ENCODE results near the gene EFHB.
"Not testable (repeated sequence)": the region's sequence is repeated elsewhere in the genome, so short reads cannot be mapped to it uniquely, and the experiment has no call there.

EFHB gene, protein sequence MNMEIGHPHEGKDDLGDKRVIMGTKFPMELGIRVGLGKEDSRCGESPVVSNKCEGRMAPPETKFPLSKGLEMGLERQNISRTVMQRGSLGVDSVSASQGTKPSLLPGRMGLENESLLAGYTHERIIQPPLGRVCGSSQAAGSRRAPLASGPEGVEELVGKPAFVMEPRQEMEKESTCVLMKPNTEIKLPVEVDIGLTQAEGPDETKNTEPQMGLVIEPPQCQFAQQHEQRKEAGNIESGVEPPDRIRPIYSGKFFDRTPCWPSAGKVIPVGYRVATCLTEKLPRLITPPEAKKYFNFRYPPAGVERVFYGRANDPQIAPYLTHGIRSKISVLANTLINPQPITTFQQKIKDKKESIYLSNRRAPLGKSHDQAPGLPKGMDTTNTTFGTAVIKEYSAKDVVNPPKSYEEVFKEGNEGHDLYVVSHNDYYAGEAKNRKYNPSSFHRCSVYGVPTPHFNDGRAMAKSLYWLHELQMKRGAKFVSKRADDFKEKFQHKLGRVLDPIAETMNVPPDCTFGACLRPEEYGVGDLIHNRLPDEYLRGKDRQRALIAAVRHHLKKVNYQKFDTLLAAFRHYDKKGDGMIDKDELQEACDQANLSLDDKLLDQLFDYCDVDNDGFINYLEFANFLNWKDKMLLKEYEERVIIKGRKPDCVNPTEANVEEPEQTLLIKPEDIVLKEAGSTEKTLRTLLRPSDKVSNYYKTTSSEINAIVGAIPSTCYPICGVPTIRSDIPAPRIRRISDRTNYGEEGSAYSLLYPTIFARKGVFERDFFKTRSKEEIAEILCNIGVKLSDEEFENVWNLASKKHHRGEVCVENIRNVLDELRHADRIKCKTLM

GRCh38 chr3:19934098-19934566 lies at the start of gene EFHB:
Gene EFHB, minus strand, starts transcription at chr3:19934217. Its CDS starts 199 bp downstream, at chr3:19934018.
- peak; percentile 76 for DNase-seq

- no peak for DNase-seq
Measured at GRCh38 chr3:19972054-19972453, 38.0 kb upstream of the EFHB start.

- no peak for DNase-seq
Measured at GRCh38 chr3:19970327-19970726, 36.3 kb upstream of the EFHB start.

GRCh38 chr3:19967812-19968211 lies 33.8 kb upstream of the EFHB start:
- DNase-seq = no peak

DNA sequence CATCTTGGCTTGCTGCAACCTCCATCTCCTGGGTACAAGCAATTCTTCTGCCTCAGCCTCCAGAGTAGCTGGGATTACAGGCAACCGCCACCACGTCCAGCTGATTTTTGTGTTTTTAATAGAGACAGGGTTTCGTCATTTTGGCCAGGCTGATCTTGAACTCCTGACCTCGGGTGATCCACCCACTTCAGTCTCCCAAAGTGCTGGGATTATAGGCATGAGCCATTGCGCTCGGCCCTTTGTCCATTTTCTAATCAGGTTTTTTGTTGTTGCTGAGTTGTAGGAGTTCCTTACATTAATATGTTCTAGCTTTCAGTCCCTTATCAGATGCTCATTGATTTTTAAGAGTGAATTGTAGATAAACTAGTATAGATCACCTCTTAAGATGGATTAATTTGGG lies 33.2 kb upstream of the EFHB start:
- DNase-seq = no peak

GRCh38 chr3:19961960-19962359 lies 27.9 kb upstream of the EFHB start:
- DNase-seq = no peak

- DNase-seq = no peak
Measured at GRCh38 chr3:19960696-19961095, 26.7 kb upstream of the EFHB start.

DNA sequence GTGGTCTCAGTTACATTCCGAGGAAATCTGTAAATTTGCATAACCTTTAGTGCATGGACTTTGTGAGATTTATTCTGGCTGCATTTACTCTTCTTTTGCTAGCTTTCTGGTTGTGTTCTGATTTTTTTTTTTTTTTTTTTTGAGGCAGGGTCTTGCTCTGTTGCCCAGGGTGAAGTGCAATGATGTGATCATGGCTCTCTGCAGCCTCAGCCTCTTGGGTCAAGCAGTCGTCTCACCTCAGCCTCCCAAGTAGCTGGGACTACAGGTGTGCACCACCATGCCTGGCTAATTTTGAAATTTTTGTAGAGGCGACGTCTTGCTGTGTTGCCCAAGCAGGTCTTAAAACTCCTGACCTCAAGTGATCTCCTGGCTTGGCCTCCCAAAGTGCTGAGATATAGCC lies 25.5 kb upstream of the EFHB start:
- no peak for DNase-seq

DNA sequence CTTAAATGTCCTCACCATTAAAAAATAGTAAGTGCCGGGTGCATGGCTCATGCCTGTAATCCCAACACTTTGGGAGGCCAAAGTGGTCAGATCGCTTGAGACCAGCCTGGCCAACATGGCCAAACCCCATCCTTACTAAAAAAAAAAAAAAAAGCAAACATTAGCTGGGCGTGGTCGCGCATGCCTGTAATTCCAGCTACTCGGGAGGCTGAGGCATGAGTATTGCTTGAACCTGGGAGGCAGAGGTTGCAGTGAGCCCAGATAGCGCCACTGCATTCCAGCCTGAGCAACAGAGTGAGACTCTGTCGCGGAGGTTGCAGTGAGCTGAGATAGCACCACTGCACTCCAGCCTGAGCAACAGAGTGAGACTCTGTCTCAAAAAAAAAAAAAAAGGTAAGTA lies 23.3 kb upstream of the EFHB start:
- DNase-seq = not testable (repeated sequence)

GRCh38 chr3:19954676-19955075 lies 20.7 kb upstream of the EFHB start:
- DNase-seq = no peak

DNA sequence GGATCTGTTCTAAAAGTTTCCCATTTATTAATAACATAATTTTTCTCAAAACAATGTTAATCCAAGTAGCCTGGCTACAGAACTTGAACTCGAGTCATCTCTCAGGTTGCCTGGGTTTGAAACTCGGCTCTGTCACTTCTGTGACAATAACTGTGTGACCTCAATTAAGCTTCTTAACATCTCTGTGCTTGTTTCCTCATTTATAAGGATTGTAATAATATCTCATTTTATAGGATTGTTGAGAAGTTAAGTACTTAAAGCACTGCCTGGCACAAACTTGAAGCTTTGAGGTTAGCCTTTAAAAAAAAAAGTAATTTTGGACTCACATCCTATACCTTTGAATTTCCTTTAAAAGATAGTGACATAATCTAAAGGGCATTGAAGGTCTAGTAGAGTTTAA lies 16.3 kb upstream of the EFHB start:
- no peak for DNase-seq

- no peak for DNase-seq
Measured at GRCh38 chr3:19948226-19948591, 14.2 kb upstream of the EFHB start.

GRCh38 chr3:19947549-19948225 lies 13.7 kb upstream of the EFHB start:
- DNase-seq = peak; percentile 3

- peak; percentile 96 for DNase-seq
Measured at GRCh38 chr3:19946832-19947548, 13.0 kb upstream of the EFHB start, which contains the start of gene RAB5A. Gene RAB5A, plus strand, starts transcription at chr3:19947097. Its CDS starts 3,802 bp downstream, at chr3:19950899.

DNA sequence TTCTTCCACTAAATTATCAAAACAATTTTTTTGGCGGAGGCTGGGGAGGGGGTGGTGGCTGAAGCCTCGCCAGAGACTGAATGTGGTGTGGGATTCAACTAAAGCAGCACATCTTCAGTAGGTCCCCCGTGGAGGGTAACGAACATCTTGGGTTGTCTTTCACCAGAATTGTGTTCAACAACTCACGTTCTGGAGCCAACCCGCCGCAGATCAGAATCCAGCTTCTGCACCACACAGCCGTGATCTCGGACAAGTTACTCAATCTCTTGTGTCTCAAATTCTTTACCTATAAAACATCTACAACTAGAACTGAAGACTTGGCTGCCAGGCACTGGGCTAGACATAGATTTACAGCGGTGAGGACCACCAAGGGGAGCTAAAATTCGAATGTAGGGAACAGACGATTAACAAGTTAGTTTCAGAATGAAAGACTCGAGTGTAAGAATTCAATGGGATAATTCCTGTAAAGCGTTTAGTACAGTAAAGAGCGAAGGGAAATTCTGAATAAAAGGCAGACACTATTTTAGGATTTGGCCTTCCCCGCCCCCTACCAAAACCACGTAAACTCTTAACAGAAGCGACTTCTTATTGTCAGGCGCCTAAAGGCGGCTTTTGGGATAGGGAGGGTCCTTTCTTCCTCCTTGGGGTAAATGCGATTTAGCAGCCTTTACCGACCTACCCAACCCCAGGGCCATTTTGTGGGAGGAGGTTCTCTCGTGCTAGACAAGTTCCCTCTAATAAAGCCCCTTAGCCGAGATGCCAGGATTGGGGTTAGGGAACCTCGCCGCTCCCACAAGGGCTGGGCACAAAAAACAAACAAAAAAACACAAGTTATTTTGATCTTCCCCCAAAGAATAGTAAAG lies 12.2 kb upstream of the EFHB start:
- peak; percentile 58 for DNase-seq

- DNase-seq = no peak
Measured at GRCh38 chr3:19945534-19945933, 11.5 kb upstream of the EFHB start.

DNA sequence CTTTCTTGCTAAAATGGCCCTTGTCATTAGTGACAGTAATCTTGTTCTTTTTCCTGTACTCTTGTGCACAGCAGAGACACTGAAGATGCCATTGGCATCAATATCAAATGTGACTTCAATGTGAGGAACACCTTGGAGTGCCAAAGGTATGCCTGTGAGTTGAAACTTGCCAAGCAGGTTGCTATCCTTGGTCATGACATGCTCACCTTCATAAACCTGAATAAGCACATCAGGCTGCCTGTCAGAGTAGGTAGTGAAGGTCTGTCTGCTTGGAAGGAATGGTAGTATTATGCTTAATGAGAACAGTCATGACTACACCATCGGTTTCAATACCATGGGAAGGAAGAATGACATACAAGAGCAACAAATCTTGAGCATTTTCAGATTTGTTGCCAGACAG lies 6.6 kb upstream of the EFHB start:
- no peak for DNase-seq

- DNase-seq = no peak
Measured at GRCh38 chr3:19938295-19938627, 4.2 kb upstream of the EFHB start.

DNA sequence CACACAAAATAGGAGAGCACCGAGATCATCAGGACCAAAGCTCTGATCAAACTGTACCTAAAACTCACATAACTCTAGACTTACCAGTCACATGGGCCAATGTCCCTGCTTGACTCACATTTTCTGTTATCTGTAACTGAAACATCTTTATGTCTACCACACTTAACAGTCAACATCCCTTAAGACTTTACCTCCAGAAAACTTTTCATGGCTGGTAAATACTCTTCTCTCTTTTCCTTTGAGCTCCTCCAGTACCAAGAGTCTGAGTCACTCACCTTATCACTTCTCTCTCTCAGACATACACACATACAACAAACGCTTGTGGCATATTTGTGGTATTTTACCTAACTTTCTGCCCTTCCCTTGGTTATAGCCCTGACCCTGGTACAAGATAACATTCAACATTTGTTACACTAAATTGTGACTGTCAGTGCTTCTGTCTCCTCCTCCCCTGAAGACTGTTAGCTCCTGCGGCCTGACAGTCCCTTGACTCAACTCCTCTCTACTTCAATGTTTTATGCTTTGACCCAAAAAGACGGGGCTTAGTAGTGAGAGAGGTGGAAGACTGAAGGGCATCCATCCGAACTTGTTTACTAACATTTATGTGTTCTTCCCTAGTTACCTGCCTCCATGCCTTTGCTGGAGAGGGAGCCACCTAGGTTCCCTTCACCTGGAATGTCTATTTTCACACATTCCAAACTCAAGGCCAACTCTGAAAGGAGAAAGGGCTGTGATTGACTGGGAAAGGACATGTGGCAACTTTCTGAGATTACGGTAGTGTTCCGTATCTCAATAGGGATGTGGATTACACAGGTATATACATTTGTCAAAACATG lies 3.7 kb upstream of the EFHB start:
- no peak for DNase-seq

GRCh38 chr3:19932422-19932821 lies 1.6 kb downstream of the EFHB start:
- no peak for DNase-seq

GRCh38 chr3:19931767-19932188 lies 2.2 kb downstream of the EFHB start:
- no peak for DNase-seq
